HG02981 (cell line): Measurements from ENCODE around the gene TLE6.
"Not testable (repeated sequence)": the region's sequence is repeated elsewhere in the genome, so short reads cannot be mapped to it uniquely, and the experiment has no call there.

Experiments
- ATAC-seq: cut with Tn5 transposase; IDR thresholded peaks from one replicate; pipeline ENCODE4 v1.9.1; 2021; ENCODE audit warnings: mild to moderate bottlenecking, moderate library complexity; ENCODE audit not compliant: unreplicated experiment

Gene TLE6

GRCh38 chr19:2973229-2973628 is 4.1 kb upstream of the TLE6 start:
- no peak for ATAC-seq

- no peak for ATAC-seq
These were observed 2.9 kb upstream of the TLE6 start for GRCh38 chr19:2974342-2975041.

DNA sequence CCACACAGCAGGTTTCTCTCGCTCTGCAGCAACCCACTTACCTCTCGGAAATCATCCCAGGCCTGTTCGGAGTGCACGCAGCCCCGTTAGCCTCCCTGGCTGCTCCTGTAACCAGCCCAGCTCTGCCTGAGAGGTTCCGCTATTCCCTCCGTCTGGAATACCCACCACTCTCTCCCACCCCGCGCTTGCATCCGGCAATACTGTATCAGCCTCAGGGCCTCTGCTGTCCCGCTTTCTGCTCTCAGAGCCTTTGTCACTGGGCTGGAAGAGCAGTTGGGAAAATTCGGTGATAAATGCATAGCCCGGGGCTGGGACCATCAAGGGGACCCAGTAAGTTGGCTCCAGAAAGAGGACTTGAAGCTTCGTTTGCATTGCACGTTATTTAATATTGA is 759 bp upstream of the TLE6 start:
- no peak for ATAC-seq

DNA sequence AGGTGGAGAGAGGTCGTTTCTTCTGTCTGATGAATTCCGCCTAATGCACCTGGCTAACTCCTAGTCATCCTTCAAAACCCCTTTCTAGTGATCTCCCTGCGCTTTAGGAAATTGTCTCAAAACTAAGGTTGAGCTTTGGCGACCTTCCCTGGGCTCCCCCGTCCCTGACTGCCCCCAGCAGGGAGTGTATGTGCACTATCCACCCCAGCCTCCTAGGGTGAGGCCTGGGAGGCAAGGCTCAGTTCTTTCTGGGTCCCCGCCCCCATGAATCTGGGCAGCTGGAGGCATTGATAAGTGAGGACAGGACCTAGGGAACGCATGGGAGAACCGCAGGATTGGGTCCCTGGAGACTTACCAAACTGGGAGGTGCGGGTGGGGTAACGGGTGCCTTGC is 378 bp downstream of the TLE6 start:
- no peak for ATAC-seq

GRCh38 chr19:2978166-2978767 is 903 bp downstream of the TLE6 start:
- ATAC-seq, result no peak

DNA sequence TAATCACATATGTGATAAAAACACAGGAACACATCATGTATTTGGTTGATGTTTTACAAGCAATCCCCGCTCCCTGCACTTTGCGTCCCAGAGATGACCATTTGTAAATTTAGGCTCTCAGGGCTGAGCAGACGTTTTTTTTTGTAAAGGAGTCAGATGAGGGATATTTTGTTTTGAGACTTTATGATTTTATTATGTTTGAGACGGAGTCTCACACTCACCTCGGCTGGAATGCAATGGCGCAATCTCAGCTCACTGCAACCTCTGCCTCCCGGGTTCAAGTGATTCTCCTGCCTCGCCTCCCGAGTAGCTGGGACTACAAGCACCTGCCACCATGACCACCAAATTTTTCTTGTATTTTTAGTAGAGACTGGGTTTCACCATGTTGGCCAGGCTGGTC is 1.4 kb downstream of the TLE6 start:
- no peak for ATAC-seq

- ATAC-seq, result no peak
These were observed 4.5 kb downstream of the TLE6 start for GRCh38 chr19:2981898-2982297.

- no peak for ATAC-seq
These were observed 5.2 kb downstream of the TLE6 start for GRCh38 chr19:2982561-2982960.

- ATAC-seq, result no peak
These were observed 5.6 kb downstream of the TLE6 start for GRCh38 chr19:2982983-2983350.

GRCh38 chr19:2983351-2984214 is 6.2 kb downstream of the TLE6 start:
- no peak for ATAC-seq

DNA sequence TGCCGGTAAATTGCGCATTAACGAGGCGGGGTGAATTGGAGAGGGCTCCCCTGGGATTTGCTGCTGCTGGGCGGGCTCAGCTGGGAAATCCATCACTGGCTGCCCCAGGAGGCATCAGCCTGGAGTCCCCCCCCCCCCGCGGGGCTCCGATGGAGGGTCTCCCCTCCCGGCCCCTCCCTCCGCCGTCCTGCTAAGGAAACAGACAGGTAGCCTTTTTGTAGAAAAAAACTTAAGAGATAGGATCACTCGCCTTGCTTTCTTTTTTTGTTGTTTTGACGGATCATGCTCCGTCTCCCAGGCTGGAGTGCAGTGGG is 6.8 kb downstream of the TLE6 start:
- no peak for ATAC-seq

DNA sequence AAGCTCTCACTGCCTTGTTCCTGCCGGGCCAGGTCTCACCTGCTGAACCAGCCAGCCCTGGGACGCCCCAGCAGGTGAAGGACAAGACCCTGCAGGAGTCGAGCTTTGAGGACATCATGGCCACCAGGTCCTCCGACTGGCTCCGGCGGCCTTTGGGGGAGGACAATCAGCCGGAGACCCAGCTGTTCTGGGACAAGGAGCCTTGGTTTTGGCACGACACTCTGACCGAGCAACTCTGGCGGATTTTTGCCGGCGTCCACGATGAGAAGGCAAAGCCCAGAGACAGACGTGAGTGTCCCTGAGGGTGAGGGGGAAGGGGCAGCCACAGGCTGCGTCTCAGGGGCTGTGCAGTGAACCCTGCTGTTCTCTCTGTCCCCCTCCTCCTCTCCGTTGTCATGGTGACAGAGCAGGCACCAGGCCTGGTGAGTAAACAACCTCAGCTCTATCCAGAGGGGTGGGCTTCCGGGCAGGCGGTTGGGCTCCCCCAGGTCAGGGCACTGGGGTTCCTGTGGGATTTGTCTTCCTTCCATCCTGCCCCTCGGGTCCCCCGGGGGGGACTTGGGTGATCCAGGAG is 9.7 kb downstream of the TLE6 start:
- ATAC-seq, result no peak

- no peak for ATAC-seq
These were observed 10.4 kb downstream of the TLE6 start for GRCh38 chr19:2987797-2988196.

DNA sequence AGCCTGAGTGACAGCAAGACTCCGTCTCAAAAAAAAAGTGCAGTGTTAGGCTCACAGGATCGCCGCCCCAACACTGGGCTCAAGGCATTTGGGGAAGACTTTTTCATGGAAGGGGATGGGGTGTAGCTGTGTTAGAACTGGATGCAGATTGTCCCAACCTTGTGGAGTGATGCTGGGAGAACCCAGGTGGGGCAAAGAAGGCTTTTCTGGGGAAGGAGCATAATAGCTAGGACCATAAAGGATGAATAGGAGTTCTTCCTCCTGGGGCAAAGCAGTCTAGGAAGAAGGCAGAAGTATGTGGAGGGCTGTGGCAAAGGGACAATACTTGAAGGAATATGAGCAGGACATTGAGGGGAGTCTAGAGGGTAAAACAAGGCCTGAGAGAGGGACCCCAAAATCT is 11.2 kb downstream of the TLE6 start:
- no peak for ATAC-seq

- no peak for ATAC-seq
These were observed 12.0 kb downstream of the TLE6 start for GRCh38 chr19:2989236-2989946.

GRCh38 chr19:2992333-2992732 is 15.0 kb downstream of the TLE6 start:
- ATAC-seq, result not testable (repeated sequence)

GRCh38 chr19:2992958-2993357 is 15.6 kb downstream of the TLE6 start:
- no peak for ATAC-seq

GRCh38 chr19:2993579-2993978 is 16.2 kb downstream of the TLE6 start:
- ATAC-seq, result no peak

DNA sequence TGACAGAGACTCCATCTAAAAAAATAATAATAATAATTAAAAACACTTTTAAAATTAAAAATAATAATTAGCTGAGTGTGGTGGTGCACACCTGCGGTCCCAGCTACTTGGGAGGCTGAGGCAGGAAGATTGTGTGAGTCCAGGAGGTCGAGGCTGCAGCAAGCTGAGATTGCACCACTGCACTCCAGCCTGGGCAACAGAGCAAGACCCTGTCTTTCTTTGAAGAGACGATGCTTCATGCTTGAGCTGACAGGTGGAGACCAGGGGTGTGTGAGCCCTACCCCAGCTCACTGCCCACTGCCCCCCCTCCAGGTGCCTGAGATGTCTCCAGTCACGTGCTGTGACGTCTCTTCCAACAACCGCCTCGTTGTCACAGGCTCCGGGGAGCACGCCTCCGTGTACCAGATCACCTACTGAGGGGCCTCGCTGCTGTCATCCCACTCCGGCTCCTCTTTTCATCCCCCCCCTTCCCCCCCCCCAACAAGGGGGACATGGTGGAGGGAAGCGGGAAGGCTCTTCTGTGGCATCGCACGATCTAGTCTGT is 17.3 kb downstream of the TLE6 start:
- ATAC-seq, result no peak

DNA sequence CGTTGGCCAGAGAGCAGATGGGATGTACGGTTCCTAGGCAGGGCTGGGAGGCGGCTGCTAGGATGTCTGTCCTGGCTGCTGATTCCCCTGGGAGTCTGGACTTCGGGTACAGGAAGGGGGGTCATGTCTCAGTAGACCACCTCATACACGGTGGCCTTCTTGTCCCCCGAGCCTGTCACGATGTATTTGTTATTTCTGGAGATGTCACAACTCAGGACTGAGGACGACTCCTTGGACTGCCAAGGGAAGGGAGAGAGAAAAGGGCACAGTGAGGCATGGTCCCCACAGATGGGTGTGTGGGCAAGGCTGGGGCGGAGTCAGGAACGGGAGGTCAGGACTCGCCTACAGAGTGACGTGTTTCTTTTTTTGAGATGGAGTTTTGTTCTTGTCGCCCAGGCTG is 20.4 kb downstream of the TLE6 start:
- ATAC-seq, result no peak

DNA sequence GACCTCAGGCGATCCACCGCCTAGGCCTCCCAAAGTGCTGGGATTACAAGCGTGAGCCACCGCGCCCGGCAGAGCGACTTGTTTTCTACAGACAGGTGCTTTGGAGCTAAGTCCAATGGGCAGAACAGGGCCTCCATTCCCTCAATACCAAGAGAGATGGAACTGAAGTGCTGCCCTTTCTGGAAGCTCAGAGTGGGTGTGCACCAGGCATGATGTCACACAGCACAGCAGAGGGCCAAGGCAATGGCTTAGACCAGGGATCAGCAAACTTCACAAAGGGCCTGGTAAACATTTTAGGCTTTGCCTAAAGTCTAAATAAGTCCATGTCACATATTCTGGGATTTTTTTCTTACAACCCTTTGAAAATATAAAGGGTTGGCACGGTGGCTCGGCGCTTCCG is 21.3 kb downstream of the TLE6 start:
- no peak for ATAC-seq
